ENCODE measurements around the gene METTL21A.
A peak's percentile ranks its signal among the peaks of the same experiment; 100 is the strongest.

The METTL21A gene

GRCh38 chr2:207616185-207616584, 9.0 kb downstream of the METTL21A start:
- Histone ChIP-seq H3K4me3 (ENCODE audit: insufficient read depth in 1 of 2, low read depth in 1 of 2, low read length in 2 of 2) (no peak overlapping the region), H4K8ac (ENCODE audit: low read length) (no peak overlapping the region), H3K9me3 (ENCODE audit: control insufficient read depth, low read length) (no peaks in the 10 kb centered on the region), H2BK12ac (ENCODE audit: low read length in 2 of 2) (no peak overlapping the region), H2BK120ac (ENCODE audit: low read depth, low read length) (no peak overlapping the region), H3K18ac (ENCODE audit: low read depth in 1 of 2, low read length in 2 of 2) (peak overlapping the region in 1 of 2 experiments; percentile 29), H2BK5ac (ENCODE audit: low read depth, low read length, poor library complexity, severe bottlenecking) (no peak overlapping the region), H3K27me3 (ENCODE audit: control insufficient read depth in 1 of 2, insufficient read depth in 1 of 2, low read length in 2 of 2) (no peaks in the 10 kb centered on the region), H3K23ac (ENCODE audit: low read length in 2 of 2) (no peak overlapping the region), H3K9ac (ENCODE audit: low read length) (peak overlapping the region; percentile 16), H3K14ac (ENCODE audit: low read length in 2 of 2) (no peak overlapping the region), H3K4me2 (ENCODE audit: low read length, poor library complexity, severe bottlenecking) (no peak overlapping the region), H2BK15ac (ENCODE audit: low read depth, poor library complexity, severe bottlenecking) (no peak overlapping the region), H3K4ac (ENCODE audit: low read depth in 1 of 2, low read length in 2 of 2) (no peak overlapping the region), H2AK5ac (ENCODE audit: low read length, severe bottlenecking) (no peak overlapping the region), H3K36me3 (ENCODE audit: control insufficient read depth in 1 of 2, insufficient read depth in 2 of 2, low read depth in 1 of 2, low read length in 2 of 2) (peaks cover 3 to 24% of the 10 kb centered on the region in 2 experiments), H3K27ac (ENCODE audit: low read length, poor library complexity, severe bottlenecking) (peak overlapping the region; percentile 66), H4K91ac (ENCODE audit: low read length) (no peak overlapping the region), H3K79me1 (replicated peaks; ENCODE audit: low read length, poor library complexity, severe bottlenecking) (peaks cover 13% of the 10 kb centered on the region), H3K4me1 (ENCODE audit: control insufficient read depth, insufficient read depth, low read depth, low read length) (peaks cover 8% of the 10 kb centered on the region), H2AFZ (ENCODE audit: low read depth, low read length) (no peak overlapping the region)
- peak; percentile 72 for DNase-seq
- 15% methylated on average over 4 of the region's 4 CpGs for WGBS

GRCh38 chr2:207614824-207615223, 10.4 kb downstream of the METTL21A start:
- peaks cover 3 to 15% of the 10 kb centered on the region in 2 experiments for H3K36me3 ChIP-seq (ENCODE audit: control insufficient read depth in 1 of 2, insufficient read depth in 2 of 2, low read depth in 1 of 2, low read length in 2 of 2)
- no peak overlapping the region for H2BK5ac ChIP-seq (ENCODE audit: low read depth, low read length, poor library complexity, severe bottlenecking)
- H2BK15ac ChIP-seq (ENCODE audit: low read depth, poor library complexity, severe bottlenecking), result no peak overlapping the region
- no peak overlapping the region for H3K4me3 ChIP-seq (ENCODE audit: insufficient read depth in 1 of 2, low read depth in 1 of 2, low read length in 2 of 2)
- peaks cover 9% of the 10 kb centered on the region for H3K79me1 ChIP-seq (replicated peaks; ENCODE audit: low read length, poor library complexity, severe bottlenecking)
- no peak overlapping the region for H2BK120ac ChIP-seq (ENCODE audit: low read depth, low read length)
- H3K23ac ChIP-seq (ENCODE audit: low read length in 2 of 2), result no peak overlapping the region
- H3K4me2 ChIP-seq (ENCODE audit: low read length, poor library complexity, severe bottlenecking), result no peak overlapping the region
- H4K8ac ChIP-seq (ENCODE audit: low read length), result no peak overlapping the region
- no peak overlapping the region for H3K14ac ChIP-seq (ENCODE audit: low read length in 2 of 2)
- H3K9ac ChIP-seq (ENCODE audit: low read length), result no peak overlapping the region
- H2AK5ac ChIP-seq (ENCODE audit: low read length, severe bottlenecking), result no peak overlapping the region
- WGBS, result 94% methylated on average over 2 of the region's 2 CpGs
- H3K18ac ChIP-seq (ENCODE audit: low read depth in 1 of 2, low read length in 2 of 2), result no peak overlapping the region
- no peaks in the 10 kb centered on the region for H3K27me3 ChIP-seq (ENCODE audit: control insufficient read depth in 1 of 2, insufficient read depth in 1 of 2, low read length in 2 of 2)
- no peak overlapping the region for H2BK12ac ChIP-seq (ENCODE audit: low read length in 2 of 2)
- peaks cover 8% of the 10 kb centered on the region for H3K4me1 ChIP-seq (ENCODE audit: control insufficient read depth, insufficient read depth, low read depth, low read length)
- H2AFZ ChIP-seq (ENCODE audit: low read depth, low read length), result no peak overlapping the region
- DNase-seq, result no peak
- H4K91ac ChIP-seq (ENCODE audit: low read length), result no peak overlapping the region
- H3K9me3 ChIP-seq (ENCODE audit: control insufficient read depth, low read length), result no peaks in the 10 kb centered on the region
- H3K4ac ChIP-seq (ENCODE audit: low read depth in 1 of 2, low read length in 2 of 2), result no peak overlapping the region
- no peak overlapping the region for H3K27ac ChIP-seq (ENCODE audit: low read length, poor library complexity, severe bottlenecking)

- Histone ChIP-seq H3K14ac (ENCODE audit: low read length in 2 of 2) (no peak overlapping the region), H3K36me3 (ENCODE audit: control insufficient read depth in 1 of 2, insufficient read depth in 2 of 2, low read depth in 1 of 2, low read length in 2 of 2) (peaks cover 3 to 6% of the 10 kb centered on the region in 2 experiments), H3K4me2 (ENCODE audit: low read length, poor library complexity, severe bottlenecking) (no peak overlapping the region), H3K79me1 (replicated peaks; ENCODE audit: low read length, poor library complexity, severe bottlenecking) (peaks cover 9% of the 10 kb centered on the region), H2AFZ (ENCODE audit: low read depth, low read length) (no peak overlapping the region), H2BK120ac (ENCODE audit: low read depth, low read length) (no peak overlapping the region), H3K18ac (ENCODE audit: low read depth in 1 of 2, low read length in 2 of 2) (no peak overlapping the region), H3K9ac (ENCODE audit: low read length) (no peak overlapping the region), H3K27me3 (ENCODE audit: control insufficient read depth in 1 of 2, insufficient read depth in 1 of 2, low read length in 2 of 2) (no peaks in the 10 kb centered on the region), H2BK5ac (ENCODE audit: low read depth, low read length, poor library complexity, severe bottlenecking) (no peak overlapping the region), H2BK15ac (ENCODE audit: low read depth, poor library complexity, severe bottlenecking) (no peak overlapping the region), H3K23ac (ENCODE audit: low read length in 2 of 2) (no peak overlapping the region), H4K91ac (ENCODE audit: low read length) (no peak overlapping the region), H3K4me1 (ENCODE audit: control insufficient read depth, insufficient read depth, low read depth, low read length) (peaks cover 8% of the 10 kb centered on the region), H4K8ac (ENCODE audit: low read length) (no peak overlapping the region), H3K9me3 (ENCODE audit: control insufficient read depth, low read length) (no peaks in the 10 kb centered on the region), H2AK5ac (ENCODE audit: low read length, severe bottlenecking) (no peak overlapping the region), H2BK12ac (ENCODE audit: low read length in 2 of 2) (no peak overlapping the region), H3K27ac (ENCODE audit: low read length, poor library complexity, severe bottlenecking) (no peak overlapping the region), H3K4me3 (ENCODE audit: insufficient read depth in 1 of 2, low read depth in 1 of 2, low read length in 2 of 2) (no peak overlapping the region), H3K4ac (ENCODE audit: low read depth in 1 of 2, low read length in 2 of 2) (no peak overlapping the region)
- 86% methylated on average over 3 of the region's 4 CpGs for WGBS
- DNase-seq, result no peak
Measured at GRCh38 chr2:207612714-207613113, 12.5 kb downstream of the METTL21A start.

GRCh38 chr2:207606829-207607228, 18.4 kb downstream of the METTL21A start:
- Histone ChIP-seq H3K18ac (ENCODE audit: low read depth in 1 of 2, low read length in 2 of 2) (no peak overlapping the region), H3K27ac (ENCODE audit: low read length, poor library complexity, severe bottlenecking) (no peak overlapping the region), H3K4me3 (ENCODE audit: insufficient read depth in 1 of 2, low read depth in 1 of 2, low read length in 2 of 2) (no peak overlapping the region), H2AFZ (ENCODE audit: low read depth, low read length) (no peak overlapping the region), H3K4me2 (ENCODE audit: low read length, poor library complexity, severe bottlenecking) (no peak overlapping the region), H3K9ac (ENCODE audit: low read length) (no peak overlapping the region), H3K9me3 (ENCODE audit: control insufficient read depth, low read length) (no peaks in the 10 kb centered on the region), H4K91ac (ENCODE audit: low read length) (no peak overlapping the region), H3K4me1 (ENCODE audit: control insufficient read depth, insufficient read depth, low read depth, low read length) (no peaks in the 10 kb centered on the region), H3K4ac (ENCODE audit: low read depth in 1 of 2, low read length in 2 of 2) (no peak overlapping the region), H3K27me3 (ENCODE audit: control insufficient read depth in 1 of 2, insufficient read depth in 1 of 2, low read length in 2 of 2) (no peaks in the 10 kb centered on the region), H2BK5ac (ENCODE audit: low read depth, low read length, poor library complexity, severe bottlenecking) (no peak overlapping the region), H2BK12ac (ENCODE audit: low read length in 2 of 2) (no peak overlapping the region), H3K14ac (ENCODE audit: low read length in 2 of 2) (no peak overlapping the region), H3K36me3 (ENCODE audit: control insufficient read depth in 1 of 2, insufficient read depth in 2 of 2, low read depth in 1 of 2, low read length in 2 of 2) (peaks cover 0 to 11% of the 10 kb centered on the region in 2 experiments), H2AK5ac (ENCODE audit: low read length, severe bottlenecking) (no peak overlapping the region), H3K23ac (ENCODE audit: low read length in 2 of 2) (no peak overlapping the region), H2BK15ac (ENCODE audit: low read depth, poor library complexity, severe bottlenecking) (no peak overlapping the region), H2BK120ac (ENCODE audit: low read depth, low read length) (no peak overlapping the region), H4K8ac (ENCODE audit: low read length) (no peak overlapping the region), H3K79me1 (replicated peaks; ENCODE audit: low read length, poor library complexity, severe bottlenecking) (peaks cover 3% of the 10 kb centered on the region)
- DNase-seq, result no peak
- 90% methylated on average over 4 of the region's 5 CpGs for WGBS
